HepG2 (cell line): ENCODE data around the gene VEGFB. TPM values are rescaled to one million over a fixed set of nuclear protein-coding genes. Genes with fewer than 3 reads are reported as not detected.
A peak's percentile ranks its signal among the peaks of the same experiment; 100 is the strongest.

Source experiments
- CSRNP2 ChIP-seq: sonication (generic); formaldehyde crosslinking; conservative IDR thresholded peaks from 2 replicates; pipeline ENCODE4 v1.8.0; 2022; ENCODE audit warnings: low read depth, missing genetic modification reagents
- FOXK1 ChIP-seq: sonication (generic); formaldehyde crosslinking; IDR thresholded peaks from 2 replicates; pipeline ENCODE4 v1.4.0; 2020; ENCODE audit warnings: low read depth, missing genetic modification reagents, borderline replicate concordance
- KDM2A ChIP-seq: sonication (generic); formaldehyde crosslinking; IDR thresholded peaks from 2 replicates; pipeline ENCODE4 v1.4.0; 2020; ENCODE audit warnings: low read depth, missing genetic modification reagents, borderline replicate concordance
- KLF11 ChIP-seq: IDR thresholded peaks from 2 replicates; pipeline ENCODE4 v1.6.1; 2016; ENCODE audit warnings: missing compliant biosample characterization
- LCORL ChIP-seq, 2 experiments: fragments of 450-650 bp in 1 of 2; sonication (generic) in 1 of 2; formaldehyde crosslinking in 1 of 2; IDR thresholded peaks; 2 replicates each; pipeline versions ENCODE4 v1.5.0 to v1.6.1; 2017 to 2020; ENCODE audit warnings: antibody characterized with exemption in 1 of 2, missing genetic modification reagents in 1 of 2
- SRSF1 ChIP-seq: fragments of 200-400 bp; formaldehyde crosslinking; optimal IDR thresholded peaks from 2 replicates; pipeline ENCODE3; 2017; ENCODE audit warnings: mild to moderate bottlenecking, low read depth, low read length, moderate library complexity
- TBX3 ChIP-seq: fragments of 450-650 bp; IDR thresholded peaks from 2 replicates; pipeline ENCODE4 v1.6.1; 2017; ENCODE audit warnings: antibody characterized with exemption, mild to moderate bottlenecking, inconsistent platforms, borderline replicate concordance
- TFE3 ChIP-seq: IDR thresholded peaks from 2 replicates; pipeline ENCODE4 v1.6.1; 2016
- TGIF2 ChIP-seq: IDR thresholded peaks from 2 replicates; pipeline ENCODE4 v1.6.1; 2016; ENCODE audit warnings: control low read depth, missing compliant biosample characterization
- UBTF ChIP-seq: sonication (generic); formaldehyde crosslinking; IDR thresholded peaks from 2 replicates; pipeline ENCODE4 v1.4.0; 2020; ENCODE audit warnings: mild to moderate bottlenecking, missing genetic modification reagents
- ZBTB21 ChIP-seq: sonication (generic); formaldehyde crosslinking; IDR thresholded peaks from 2 replicates; pipeline ENCODE4 v1.4.0; 2020; ENCODE audit warnings: missing genetic modification reagents
- ZFP90 ChIP-seq: sonication (generic); formaldehyde crosslinking; IDR thresholded peaks from 2 replicates; pipeline ENCODE4 v1.8.0; 2022; ENCODE audit warnings: missing genetic modification reagents, mild to moderate bottlenecking, inconsistent platforms, borderline replicate concordance
- ZNF180 ChIP-seq: sonication (generic); formaldehyde crosslinking; IDR thresholded peaks from 2 replicates; pipeline ENCODE4 v1.4.0; 2020; ENCODE audit warnings: low read depth, missing genetic modification reagents, borderline replicate concordance
- ZNF280D ChIP-seq: sonication (generic); formaldehyde crosslinking; IDR thresholded peaks from 2 replicates; pipeline ENCODE4 v1.5.1; 2020; ENCODE audit warnings: mild to moderate bottlenecking, missing genetic modification reagents
- ZNF496 ChIP-seq: sonication (generic); formaldehyde crosslinking; IDR thresholded peaks from 2 replicates; pipeline ENCODE4 v1.8.1; 2023; ENCODE audit warnings: mild to moderate bottlenecking, moderate library complexity, missing genetic modification reagents; ENCODE audit not compliant: insufficient replicate concordance
- ZNF501 ChIP-seq: sonication (generic); formaldehyde crosslinking; IDR thresholded peaks from 2 replicates; pipeline ENCODE4 v1.5.1; 2020; ENCODE audit warnings: mild to moderate bottlenecking, moderate library complexity, missing genetic modification reagents
- ZNF615 ChIP-seq: sonication (generic); formaldehyde crosslinking; IDR thresholded peaks from 2 replicates; pipeline ENCODE4 v1.5.0; 2020; ENCODE audit warnings: mild to moderate bottlenecking, missing genetic modification reagents, borderline replicate concordance
- ZNF616 ChIP-seq: sonication (generic); formaldehyde crosslinking; IDR thresholded peaks from 2 replicates; pipeline ENCODE4 v1.5.0; 2020; ENCODE audit warnings: low read depth, mild to moderate bottlenecking, missing genetic modification reagents
- ZNF780A ChIP-seq: sonication (generic); formaldehyde crosslinking; IDR thresholded peaks from 2 replicates; pipeline ENCODE4 v1.8.0; 2022; ENCODE audit warnings: mild to moderate bottlenecking, missing genetic modification reagents, moderate library complexity
- polyA plus RNA-seq, 8 experiments: library from polyadenylated mRNA; depleted of rRNA in 3 of 8; stranded (reverse) in 7 of 8; unstranded in 1 of 8; fragments of >200 nt; fragmentation: Illumina TruSeq in 4 of 8; extraction: Trizol in 4 of 8; gene quantifications; 2 replicates each; pipeline versions ENCODE4 v1.2.1 to v1.2.3, GENCODE V29; 2011 to 2016; ENCODE audit warnings: low read depth in 4 of 8, missing spikeins in 1 of 8, mixed read lengths in 1 of 8; ENCODE audit not compliant: insufficient read depth in 1 of 8
- total RNA-seq, 5 experiments: library from RNA; depleted of rRNA; stranded (reverse); fragments of >200 nt; fragmentation: Illumina TruSeq; extraction: Trizol; gene quantifications; 2 replicates each; pipeline ENCODE4 v1.2.3, GENCODE V29; 2016; ENCODE audit warnings: low read depth in 1 of 5

Gene VEGFB
- total and polyA plus RNA-seq, 2 of the 13 experiments (the other 11 are each of a cell fraction or from before 2014, with no cell fraction given): 9.0 to 11.3 TPM

- no peak for TF ChIP-seq UBTF (CRISPR knock-in tag)
- TF ChIP-seq ZNF501 (CRISPR knock-in tag): no peak
- no peak for TF ChIP-seq CSRNP2 (CRISPR knock-in tag)
- TF ChIP-seq ZNF616 (CRISPR knock-in tag): no peak
- peak; percentile 30; the same call in 1 of the 2 replicates for TF ChIP-seq FOXK1 (CRISPR knock-in tag)
- no peak for TF ChIP-seq ZNF180
- TF ChIP-seq ZNF780A: no peak
- TF ChIP-seq KLF11 (CRISPR knock-in tag): peak; percentile 67; the same call in 1 of the 2 replicates
- TF ChIP-seq KDM2A: peak; percentile 49; the same call in 1 of the 2 replicates
- TF ChIP-seq TGIF2 (CRISPR knock-in tag): 0 out of 2 replicates have a peak, but pooled peaks have one; percentile 19
- TF ChIP-seq ZFP90 (CRISPR knock-in tag): no peak
- TF ChIP-seq TBX3: peak; percentile 90; the same call in 1 of the 2 replicates
- 0 out of 2 replicates have a peak, but pooled peaks have one; percentile 17 for TF ChIP-seq ZBTB21 (CRISPR knock-in tag)
- TF ChIP-seq TFE3 (CRISPR knock-in tag): 0 out of 2 replicates have a peak, but pooled peaks have one; percentile 66
- no peak for TF ChIP-seq ZNF496 (CRISPR knock-in tag)
- TF ChIP-seq ZNF615 (CRISPR knock-in tag): no peak; the same call in 1 of the 2 replicates
- no peak for TF ChIP-seq LCORL (IDR thresholded peaks at IDR 0.05)
- no peak for TF ChIP-seq LCORL (CRISPR knock-in tag; IDR thresholded peaks at IDR 0.05)
- TF ChIP-seq ZNF280D: no peak
- no peak for TF ChIP-seq SRSF1
Measured at GRCh38 chr11:64185693-64186491, 48.5 kb upstream of the VEGFB start, which contains the start of gene STIP1 (continued).
